ENCODE data around the gene USP30.

USP30 gene

GRCh38 chr12:109065154-109065852 lies 12.9 kb downstream of the USP30 start:
- DNase-seq (ENCODE audit: low spot score): no peak
- in situ Hi-C loops (cut with MboI; ENCODE audit: low sequenced_read_pairs, unreplicated experiment): no loop called here
- TF ChIP-seq, protein P1, sequence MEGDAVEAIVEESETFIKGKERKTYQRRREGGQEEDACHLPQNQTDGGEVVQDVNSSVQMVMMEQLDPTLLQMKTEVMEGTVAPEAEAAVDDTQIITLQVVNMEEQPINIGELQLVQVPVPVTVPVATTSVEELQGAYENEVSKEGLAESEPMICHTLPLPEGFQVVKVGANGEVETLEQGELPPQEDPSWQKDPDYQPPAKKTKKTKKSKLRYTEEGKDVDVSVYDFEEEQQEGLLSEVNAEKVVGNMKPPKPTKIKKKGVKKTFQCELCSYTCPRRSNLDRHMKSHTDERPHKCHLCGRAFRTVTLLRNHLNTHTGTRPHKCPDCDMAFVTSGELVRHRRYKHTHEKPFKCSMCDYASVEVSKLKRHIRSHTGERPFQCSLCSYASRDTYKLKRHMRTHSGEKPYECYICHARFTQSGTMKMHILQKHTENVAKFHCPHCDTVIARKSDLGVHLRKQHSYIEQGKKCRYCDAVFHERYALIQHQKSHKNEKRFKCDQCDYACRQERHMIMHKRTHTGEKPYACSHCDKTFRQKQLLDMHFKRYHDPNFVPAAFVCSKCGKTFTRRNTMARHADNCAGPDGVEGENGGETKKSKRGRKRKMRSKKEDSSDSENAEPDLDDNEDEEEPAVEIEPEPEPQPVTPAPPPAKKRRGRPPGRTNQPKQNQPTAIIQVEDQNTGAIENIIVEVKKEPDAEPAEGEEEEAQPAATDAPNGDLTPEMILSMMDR (IDR thresholded peaks at IDR 0.05; ENCODE audit: borderline replicate concordance, control extremely low read depth, extremely low read depth, insufficient read depth, missing control alignments): no peak

GRCh38 chr12:109065853-109066193 lies 13.4 kb downstream of the USP30 start:
- TF ChIP-seq, protein P1 (IDR thresholded peaks at IDR 0.05; ENCODE audit: borderline replicate concordance, control extremely low read depth, extremely low read depth, insufficient read depth, missing control alignments): no peak
- in situ Hi-C loops (cut with MboI; ENCODE audit: low sequenced_read_pairs, unreplicated experiment): no loop called here
- no peak for DNase-seq (ENCODE audit: low spot score)

- TF ChIP-seq, protein P1 (IDR thresholded peaks at IDR 0.05; ENCODE audit: borderline replicate concordance, control extremely low read depth, extremely low read depth, insufficient read depth, missing control alignments): no peak
- DNase-seq (ENCODE audit: low spot score): no peak
- in situ Hi-C loops (cut with MboI; ENCODE audit: low sequenced_read_pairs, unreplicated experiment): no loop called here
Observed at GRCh38 chr12:109069307-109070271, 17.2 kb downstream of the USP30 start.

DNA sequence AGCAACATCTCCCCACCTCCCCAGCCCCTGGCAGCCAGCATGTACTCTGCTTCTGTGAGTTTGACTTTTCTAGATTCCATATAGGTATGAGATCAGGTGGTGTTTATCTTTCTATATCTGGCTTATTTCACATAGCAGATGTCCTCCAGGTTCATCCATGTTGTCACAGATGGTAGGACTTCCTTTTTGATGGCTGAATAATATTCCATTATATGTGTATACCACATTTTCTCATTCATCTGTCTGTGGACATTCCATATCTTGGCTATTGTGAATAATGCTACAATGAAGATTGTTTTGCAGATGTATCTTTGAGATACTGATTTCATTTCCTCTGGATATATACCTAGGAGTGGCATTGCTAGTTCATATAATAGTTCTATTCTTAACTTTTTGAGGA lies 22.5 kb downstream of the USP30 start:
- TF ChIP-seq, protein P1 (IDR thresholded peaks at IDR 0.05; ENCODE audit: borderline replicate concordance, control extremely low read depth, extremely low read depth, insufficient read depth, missing control alignments): no peak
- in situ Hi-C loops (cut with MboI; ENCODE audit: low sequenced_read_pairs, unreplicated experiment): loop anchor here (25.0 kb wide), 3 partner anchors 188 to 513 kb away; partner anchors contain the start of genes DAO, ISCU and SART3
- DNase-seq (ENCODE audit: low spot score): no peak

DNA sequence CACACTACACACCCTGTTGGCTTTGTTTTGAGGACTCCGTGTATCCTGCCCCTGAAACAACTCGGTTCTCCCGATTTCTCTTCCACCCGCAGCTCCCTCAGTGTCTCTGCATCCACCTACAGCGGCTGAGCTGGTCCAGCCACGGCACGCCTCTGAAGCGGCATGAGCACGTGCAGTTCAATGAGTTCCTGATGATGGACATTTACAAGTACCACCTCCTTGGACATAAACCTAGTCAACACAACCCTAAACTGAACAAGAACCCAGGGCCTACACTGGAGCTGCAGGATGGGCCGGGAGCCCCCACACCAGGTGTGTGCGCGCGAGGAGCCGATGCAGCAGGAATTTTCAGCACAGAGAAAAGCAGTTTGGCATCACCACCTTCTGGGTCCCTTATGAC lies 30.4 kb downstream of the USP30 start:
- in situ Hi-C loops (cut with MboI; ENCODE audit: low sequenced_read_pairs, unreplicated experiment): loop anchor here (25.0 kb wide), 3 partner anchors 195 to 520 kb away; partner anchors contain the start of genes DAO, ISCU and SART3
- TF ChIP-seq, protein P1 (IDR thresholded peaks at IDR 0.05; ENCODE audit: borderline replicate concordance, control extremely low read depth, extremely low read depth, insufficient read depth, missing control alignments): no peak
- DNase-seq (ENCODE audit: low spot score): no peak

DNA sequence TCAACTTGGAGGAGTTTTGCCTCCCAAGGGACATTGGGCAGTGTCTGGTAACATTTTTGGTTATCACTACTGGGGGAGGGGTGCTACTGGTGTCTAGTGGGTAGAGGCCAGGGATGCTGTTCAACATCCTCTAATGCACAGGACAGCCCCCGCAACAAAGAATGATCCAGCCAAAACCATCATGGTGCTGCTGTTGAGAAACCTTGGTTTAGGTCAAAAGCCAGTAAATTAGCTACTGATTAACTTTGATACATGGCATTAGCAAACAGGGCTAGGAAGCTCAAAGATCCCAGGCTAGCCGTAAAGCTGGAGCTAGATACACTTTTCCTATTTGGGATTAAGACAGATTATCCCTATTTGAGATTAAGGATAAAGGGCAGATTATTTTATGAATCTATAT lies 32.0 kb downstream of the USP30 start:
- TF ChIP-seq, protein P1 (IDR thresholded peaks at IDR 0.05; ENCODE audit: borderline replicate concordance, control extremely low read depth, extremely low read depth, insufficient read depth, missing control alignments): no peak
- no peak for DNase-seq (ENCODE audit: low spot score)
- in situ Hi-C loops (cut with MboI; ENCODE audit: low sequenced_read_pairs, unreplicated experiment): loop anchor here (25.0 kb wide), 3 partner anchors 197 to 522 kb away; partner anchors contain the start of genes DAO, ISCU and SART3

All from GM13976 (cell line).